Tibial artery (tissue), 4 donors: ENCODE data around the gene OGFOD3.
"Not testable (repeated sequence)": the region's sequence is repeated elsewhere in the genome, so short reads cannot be mapped to it uniquely, and the experiment has no call there.

Experiments
- DNase-seq, 2 donors: peaks; one replicate each; pipeline ENCODE4 v3.0.0-alpha.2; 2019
- H3K27ac ChIP-seq, 2 donors: fragments of 200-600 bp; sonication (generic) in 1 of 2; 1 replicate in 1 of 2; 2 replicates in 1 of 2; pipeline ENCODE4 v1.5.1; 2018 to 2019; ENCODE audit warnings: mild to moderate bottlenecking in 1 of 2
- H3K27me3 ChIP-seq, 2 donors: fragments of 200-600 bp; sonication (generic) in 1 of 2; one replicate each; pipeline versions ENCODE4 v1.5.1 to v1.6.0; 2016 to 2019
- H3K36me3 ChIP-seq, 3 donors: fragments of 200-600 bp; sonication (generic) in 2 of 3; one replicate each; pipeline ENCODE4 v1.5.1; 2016 to 2019; ENCODE audit warnings: mild to moderate bottlenecking in 2 of 3
- H3K4me1 ChIP-seq, 4 donors: fragments of 200-600 bp; sonication (generic) in 2 of 4; 1 replicate in 3 of 4; 2 replicates in 1 of 4; pipeline ENCODE4 v1.5.1; 2016 to 2019
- H3K4me3 ChIP-seq, 2 donors: fragments of 200-600 bp; sonication (generic) in 1 of 2; 1 replicate in 1 of 2; 2 replicates in 1 of 2; pipeline ENCODE4 v1.5.1; 2018 to 2019; ENCODE audit warnings: mild to moderate bottlenecking in 2 of 2
- H3K9me3 ChIP-seq, 3 donors: fragments of 200-600 bp; sonication (generic) in 1 of 3; one replicate each; pipeline ENCODE4 v1.5.1; 2016 to 2019
- CTCF ChIP-seq, 2 experiments: fragments of 200-600 bp in 1 of 2; fragments of 450-650 bp in 1 of 2; IDR thresholded peaks; one replicate each; pipeline ENCODE4 v1.5.1; 2017 to 2019; ENCODE audit warnings: antibody characterized with exemption in 2 of 2, mild to moderate bottlenecking in 1 of 2, moderate library complexity in 1 of 2
- intact Hi-C: fragments of 100-400 bp; cut with DNase I; formaldehyde crosslinking; loops from one replicate; pipeline ENCODE4 v1.15.0; 2023; ENCODE audit warnings: low total_unique reads

Gene OGFOD3

GRCh38 chr17:82350182-82351030, 68.0 kb downstream of the OGFOD3 start:
- no peak for TF ChIP-seq CTCF (IDR thresholded peaks at IDR 0.05)
- Histone ChIP-seq H3K27me3 (peaks cover 0 to 63% of the 10 kb centered on the region in 2 donors), H3K4me3 (no peak overlapping the region), H3K36me3 (no peaks in the 10 kb centered on the region), H3K27ac (no peak overlapping the region), H3K4me1 (peaks cover 0 to 8% (median 4%) of the 10 kb centered on the region in 4 donors), H3K9me3 (no peaks in the 10 kb centered on the region)
- no peak for DNase-seq
- intact Hi-C loops: loop anchor here (5.0 kb wide), 2 partner anchors 77 to 422 kb away; no protein-coding TSS in a partner anchor

GRCh38 chr17:82349287-82349701, 69.1 kb downstream of the OGFOD3 start:
- no peak for TF ChIP-seq CTCF (IDR thresholded peaks at IDR 0.05)
- intact Hi-C loops: no loop called here
- no peak overlapping the region for H3K27ac ChIP-seq
- no peak overlapping the region for H3K4me3 ChIP-seq
- no peaks in the 10 kb centered on the region for H3K9me3 ChIP-seq
- no peaks in the 10 kb centered on the region for H3K36me3 ChIP-seq
- H3K4me1 ChIP-seq: peaks cover 0 to 8% (median 4%) of the 10 kb centered on the region in 4 donors
- no peak for DNase-seq
- H3K27me3 ChIP-seq: peaks cover 0 to 70% of the 10 kb centered on the region in 2 donors

GRCh38 chr17:82348866-82349265, 69.5 kb downstream of the OGFOD3 start:
- H3K9me3 ChIP-seq: no peaks in the 10 kb centered on the region
- peaks cover 0 to 8% (median 4%) of the 10 kb centered on the region in 4 donors for H3K4me1 ChIP-seq
- H3K4me3 ChIP-seq: no peak overlapping the region
- H3K36me3 ChIP-seq: no peaks in the 10 kb centered on the region
- TF ChIP-seq CTCF (IDR thresholded peaks at IDR 0.05): no peak
- peaks cover 0 to 69% of the 10 kb centered on the region in 2 donors for H3K27me3 ChIP-seq
- DNase-seq: no peak
- no peak overlapping the region for H3K27ac ChIP-seq
- intact Hi-C loops: no loop called here

GRCh38 chr17:82348434-82348833, 70.0 kb downstream of the OGFOD3 start:
- DNase-seq: no peak
- no peak overlapping the region for H3K4me3 ChIP-seq
- peaks cover 0 to 8% (median 4%) of the 10 kb centered on the region in 4 donors for H3K4me1 ChIP-seq
- no peaks in the 10 kb centered on the region for H3K9me3 ChIP-seq
- intact Hi-C loops: no loop called here
- peaks cover 0 to 67% of the 10 kb centered on the region in 2 donors for H3K27me3 ChIP-seq
- H3K36me3 ChIP-seq: no peaks in the 10 kb centered on the region
- no peak overlapping the region for H3K27ac ChIP-seq
- no peak for TF ChIP-seq CTCF (IDR thresholded peaks at IDR 0.05)

- H3K4me3 ChIP-seq, DNase-seq, H3K36me3 ChIP-seq, H3K27ac ChIP-seq, H3K4me1 ChIP-seq, intact Hi-C loops, H3K9me3 ChIP-seq: not testable (repeated sequence)
- H3K27me3 ChIP-seq: peaks cover 0 to 67% of the 10 kb centered on the region in 2 donors
Observed at GRCh38 chr17:82347994-82348393, 70.4 kb downstream of the OGFOD3 start.
